K562 (cell line): Measurements from ENCODE around the gene LRRC74B. TPM values are rescaled to one million over a fixed set of nuclear protein-coding genes. Genes with fewer than 3 reads are reported as not detected.

Source experiments
- ATAC-seq: fragments of 200-7000 bp; cut with Tn5 transposase; 3 replicates; pipeline ENCODE4 v1.9.1; 2020; ENCODE audit warnings: moderate library complexity
- BruUV-seq: library from RNA; stranded (reverse); fragments of 400-500 nt; replicated peaks from 2 replicates; lab custom pipeline; 2021; lab: Mats Ljungman, UMichigan
- CTCF ChIA-PET: fragments of 300-600 bp; formaldehyde crosslinking; extraction: SDS; loops from one replicate; lab custom pipeline; 2021; ENCODE audit warnings: low intra/inter-chr PET ratio; lab: Yijun Ruan, JAX
- POLR2A ChIA-PET: fragments of 300-600, 350-650 bp; sonication (Branson Sonifier 250); formaldehyde crosslinking; extraction: SDS; loops from one replicate; lab custom pipeline; 2021; ENCODE audit warnings: antibody characterized with exemption, inconsistent platforms; lab: Yijun Ruan, JAX
- DNase-seq, 4 experiments: peaks; one replicate each; pipeline versions ENCODE4 v3.0.0 to v3.0.0-alpha.2; 2011 to 2018; ENCODE audit warnings: low spot score in 3 of 4, mixed read lengths in 3 of 4; ENCODE audit errors: extremely low read depth in 1 of 4
- FAIRE-seq: peaks from 2 replicates; lab custom pipeline; 2011; peaks lifted over from hg19 to GRCh38; lab: Jason Lieb, UNC
- H2AFZ ChIP-seq: 2 replicates; pipeline ENCODE4 v1.6.0; 2011; ENCODE audit warnings: low read depth, low read length, control low read depth, inconsistent platforms
- H3K27ac ChIP-seq: fragments of 200-600 bp; 3 replicates; pipeline ENCODE4 v1.8.0; 2011; ENCODE audit warnings: low read depth, mild to moderate bottlenecking, control low read depth, inconsistent platforms, low read length, moderate library complexity, mixed read lengths; ENCODE audit errors: extremely low read depth
- H3K27me3 ChIP-seq, 2 experiments: fragments of 300-600 bp in 1 of 2; 2 replicates in 1 of 2; 3 replicates in 1 of 2; pipeline versions ENCODE4 v1.6.0 to v1.8.0; 2011; ENCODE audit warnings: inconsistent platforms in 2 of 2, low read length in 2 of 2, mild to moderate bottlenecking in 1 of 2, mixed read lengths in 1 of 2, moderate library complexity in 1 of 2; ENCODE audit not compliant: control insufficient read depth in 2 of 2, insufficient read depth in 2 of 2
- H3K36me3 ChIP-seq: fragments of 300-600 bp; 3 replicates; pipeline ENCODE4 v1.8.0; 2011; ENCODE audit warnings: mild to moderate bottlenecking, low read length, inconsistent platforms; ENCODE audit not compliant: control insufficient read depth, insufficient read depth
- H3K4me1 ChIP-seq, 2 experiments: fragments of 200-600 bp in 1 of 2; replicated peaks in 1 of 2; 2 replicates in 1 of 2; 3 replicates in 1 of 2; pipeline versions ENCODE4 v1.5.1 to v1.8.0; 2011; ENCODE audit warnings: inconsistent platforms in 2 of 2, low read length in 2 of 2, mild to moderate bottlenecking in 1 of 2, mixed read lengths in 1 of 2, moderate library complexity in 1 of 2; ENCODE audit not compliant: control insufficient read depth in 2 of 2, insufficient read depth in 2 of 2
- H3K4me2 ChIP-seq: 2 replicates; pipeline ENCODE4 v1.6.1; 2011; ENCODE audit warnings: low read length, control low read depth, inconsistent platforms, mixed read lengths; ENCODE audit not compliant: insufficient read depth
- H3K4me3 ChIP-seq: fragments of 200-600 bp; sonication (generic), shearing (Covaris generic); 2 replicates; pipeline ENCODE4 v1.5.1; 2016; ENCODE audit warnings: control low read depth, inconsistent platforms
- H3K79me2 ChIP-seq: fragments of 200-600 bp; 3 replicates; pipeline ENCODE4 v1.8.0; 2011; ENCODE audit warnings: low read length, inconsistent platforms; ENCODE audit not compliant: control insufficient read depth, insufficient read depth
- H3K9ac ChIP-seq, 2 experiments: 2 replicates each; pipeline versions ENCODE4 v1.6.0 to v1.6.1; 2011; ENCODE audit warnings: low read depth in 2 of 2, low read length in 2 of 2, control low read depth in 1 of 2, inconsistent platforms in 1 of 2, mild to moderate bottlenecking in 1 of 2, mixed read lengths in 1 of 2; ENCODE audit not compliant: insufficient read depth in 1 of 2
- H3K9me1 ChIP-seq: one replicate; pipeline ENCODE4 v1.6.0; 2011; ENCODE audit warnings: inconsistent platforms, mild to moderate bottlenecking, low read length, moderate library complexity; ENCODE audit not compliant: control insufficient read depth, insufficient read depth
- H3K9me3 ChIP-seq: replicated peaks from 2 replicates; pipeline ENCODE4 v1.5.1; 2011; ENCODE audit warnings: low read depth, low read length, inconsistent platforms; ENCODE audit not compliant: control insufficient read depth, insufficient read depth
- H4K20me1 ChIP-seq: replicated peaks from 2 replicates; pipeline ENCODE4 v1.6.1; 2011; ENCODE audit warnings: low read length, inconsistent platforms, mixed read lengths; ENCODE audit not compliant: control insufficient read depth, insufficient read depth
- ELK1 ChIP-seq: sonication (generic); formaldehyde crosslinking; IDR thresholded peaks from 2 replicates; pipeline ENCODE4 v1.8.1; 2022; ENCODE audit warnings: missing genetic modification reagents
- HDAC1 ChIP-seq, 2 experiments: fragments of 450-650 bp; IDR thresholded peaks; 2 replicates each; pipeline ENCODE4 v1.6.1; 2016 to 2017; ENCODE audit warnings: inconsistent platforms in 1 of 2, mild to moderate bottlenecking in 1 of 2, moderate library complexity in 1 of 2
- HINFP ChIP-seq: fragments of 450-650 bp; conservative IDR thresholded peaks from 2 replicates; pipeline ENCODE4 v1.6.1; 2016; ENCODE audit warnings: missing genetic modification characterization, low read depth, mild to moderate bottlenecking, control low read depth, missing compliant biosample characterization
- HNRNPLL ChIP-seq: fragments of 200-400 bp; formaldehyde crosslinking; IDR thresholded peaks from 2 replicates; pipeline ENCODE4 v1.6.1; 2017; ENCODE audit warnings: low read length, low read depth, mild to moderate bottlenecking; ENCODE audit not compliant: poor library complexity, severe bottlenecking
- HNRNPUL1 ChIP-seq: fragments of 200-400 bp; formaldehyde crosslinking; IDR thresholded peaks from 2 replicates; pipeline ENCODE4 v1.6.1; 2017; ENCODE audit warnings: low read length
- ILK ChIP-seq: fragments of 450-650 bp; IDR thresholded peaks from 2 replicates; pipeline ENCODE4 v1.6.1; 2016; ENCODE audit warnings: missing genetic modification characterization, low read depth, mild to moderate bottlenecking, missing compliant biosample characterization, moderate library complexity, borderline replicate concordance
- JUND ChIP-seq, 2 experiments: IDR thresholded peaks; 2 replicates in 1 of 2; 3 replicates in 1 of 2; pipeline ENCODE4 v1.6.1; 2011; ENCODE audit warnings: borderline replicate concordance in 2 of 2, low read depth in 2 of 2, low read length in 2 of 2, improper control_type of control experiment in 1 of 2, missing biosample characterization in 1 of 2, missing genetic modification characterization in 1 of 2, missing genetic modification reagents in 1 of 2
- NELFE ChIP-seq: IDR thresholded peaks from 2 replicates; pipeline ENCODE4 v1.6.1; 2011; ENCODE audit warnings: mild to moderate bottlenecking; ENCODE audit not compliant: insufficient read depth, insufficient read length
- POU5F1 ChIP-seq: fragments of 150-350 bp; IDR thresholded peaks from 2 replicates; pipeline ENCODE4 v1.6.1; 2014; ENCODE audit warnings: borderline replicate concordance, low read length, low read depth, mild to moderate bottlenecking; ENCODE audit not compliant: partially characterized antibody
- PYGO2 ChIP-seq: fragments of 450-650 bp; IDR thresholded peaks from 2 replicates; pipeline ENCODE4 v1.6.1; 2016; ENCODE audit warnings: mild to moderate bottlenecking, missing genetic modification characterization, moderate library complexity, missing compliant biosample characterization
- SMAD4 ChIP-seq: fragments of 250-450 bp; sonication (Bioruptor Pico); conservative IDR thresholded peaks from 2 replicates; pipeline ENCODE4 v1.8.0; 2021; ENCODE audit warnings: inconsistent platforms, mild to moderate bottlenecking, moderate library complexity
- THAP7 ChIP-seq: fragments of 250-450 bp; sonication (Bioruptor Pico); IDR thresholded peaks from 2 replicates; pipeline ENCODE4 v1.5.0; 2021
- ZBTB33 ChIP-seq: sonication (generic); formaldehyde crosslinking; IDR thresholded peaks from 2 replicates; pipeline ENCODE4 v1.8.1; 2023; ENCODE audit warnings: mild to moderate bottlenecking, missing genetic modification reagents
- ZKSCAN1 ChIP-seq: fragments of 150-350 bp; IDR thresholded peaks from 2 replicates; pipeline ENCODE4 v1.6.1; 2016; ENCODE audit warnings: low read depth, low read length
- ZNF197 ChIP-seq: fragments of 200-800 bp; sonication (Bioruptor generic); IDR thresholded peaks from 2 replicates; pipeline ENCODE4 v1.6.1; 2016; ENCODE audit warnings: low read depth, missing genetic modification characterization, missing compliant biosample characterization
- WGBS: fragments of 100-300 bp; shearing (Covaris generic); methylation state at CpG from one replicate; pipeline ENCODE4 v1.1.6; 2016; ENCODE audit warnings: low coverage, mixed read lengths; ENCODE audit not compliant: insufficient coverage; ENCODE audit errors: missing lambda C conversion rate; 5-methylcytosine and 5-hydroxymethylcytosine counted together
- in situ Hi-C: fragments of 300-500 bp; cut with MboI; formaldehyde crosslinking; loops from 4 replicates; pipeline ENCODE4 v1.15.0; 2018; ENCODE audit warnings: inconsistent platforms, mixed read lengths
- intact Hi-C: fragments of 100-400 bp; cut with micrococcal nuclease; formaldehyde crosslinking; loops from 2 replicates; pipeline ENCODE4 v1.14.2; 2022
- polyA plus RNA-seq, 8 experiments: library from polyadenylated mRNA; depleted of rRNA in 4 of 8; stranded (reverse) in 5 of 8; unstranded in 3 of 8; fragments of >200 nt; fragmentation: Nextera tagmentation in 2 of 8; fragmentation: Illumina TruSeq in 1 of 8; extraction: Ambion mirVana in 2 of 8; extraction: Trizol in 1 of 8; gene quantifications; 2 replicates each; pipeline versions ENCODE4 v1.2.1 to v1.2.3, GENCODE V29; 2011 to 2014; ENCODE audit warnings: inconsistent platforms in 1 of 8, missing spikeins in 1 of 8
- total RNA-seq, 7 experiments: library from RNA; depleted of rRNA in 6 of 7; stranded (reverse); fragments of >200 nt in 6 of 7; fragmentation: Illumina TruSeq in 2 of 7; extraction: Trizol in 2 of 7; gene quantifications; 2 replicates each; pipeline versions ENCODE4 v1.2.1 to v1.2.3, GENCODE V29; 2011 to 2021; ENCODE audit warnings: low replicate concordance in 1 of 7

LRRC74B gene
- total and polyA plus RNA-seq, 9 of the 15 experiments (the other 6 are each of a cell fraction or from before 2014, with no cell fraction given): not detected

- in situ Hi-C loops: no loop called here
- H3K27me3 ChIP-seq: peaks cover 7 to 31% of the 10 kb centered on the region in 2 experiments; a peak in 3 of 5 replicates
- 22% methylated on average over 4 of the region's 4 CpGs for WGBS
- H3K4me2 ChIP-seq: no peak overlapping the region
- no TSS peak for BruUV-seq
- no peaks in the 10 kb centered on the region for H3K9me3 ChIP-seq
- no peaks in the 10 kb centered on the region for H3K9me1 ChIP-seq
- peak overlapping the region in 1 of 2 experiments; percentile 21; a peak in 1 of 4 replicates for H3K9ac ChIP-seq
- no peak for ATAC-seq
- intact Hi-C loops: no loop called here
- H4K20me1 ChIP-seq: peaks cover 6% of the 10 kb centered on the region
- peaks cover 42 to 46% of the 10 kb centered on the region in 2 experiments for H3K4me1 ChIP-seq
- no peak for DNase-seq
- H3K27ac ChIP-seq: no peak overlapping the region
- no peak for FAIRE-seq
- no peaks in the 10 kb centered on the region for H3K36me3 ChIP-seq
- H2AFZ ChIP-seq: no peak overlapping the region
- no peak overlapping the region for H3K4me3 ChIP-seq
- ChIA-PET POLR2A (interaction anchor here (0.6 to 12.9 kb wide), 9 partner anchors 10 to 167 kb away, joined by 3 to 120 read pairs (median 4); partner anchors contain the start of genes LZTR1, SLC7A4 and THAP7), CTCF (interaction anchor here (0.6 to 0.8 kb wide), 3 partner anchors 18 to 237 kb away, joined by 3 to 6 read pairs (median 3); no protein-coding TSS in a partner anchor)
- H3K79me2 ChIP-seq: no peaks in the 10 kb centered on the region
- TF ChIP-seq ZKSCAN1 (no peak), JUND (IDR thresholded peaks at IDR 0.05; ENCODE audit: borderline replicate concordance, low read depth, low read length) (0 out of 2 replicates have a peak, but pooled peaks have one; percentile 7), JUND (tag; IDR thresholded peaks at IDR 0.05; ENCODE audit: borderline replicate concordance, low read depth, low read length) (no peak), HDAC1 (IDR thresholded peaks at IDR 0.05) (no peak), HINFP (tag) (no peak), THAP7 (CRISPR knock-in tag) (no peak), SMAD4 (CRISPR knock-in tag) (no peak), HNRNPLL (peak; percentile 29), ELK1 (CRISPR knock-in tag) (no peak), POU5F1 (no peak), ZBTB33 (no peak), HNRNPUL1 (no peak), NELFE (no peak), ZNF197 (CRISPR knock-in tag) (no peak), ILK (no peak), PYGO2 (tag) (no peak)
Observed at GRCh38 chr22:21041937-21042336, 3.8 kb upstream of the LRRC74B start.
